Activated gamma-delta T cell (primary cell): ENCODE data around the gene HOXC12.

ENCODE experiments used
- DNase-seq: peaks from one replicate; lab custom pipeline; 2025; lab: John Stamatoyannopoulos, UW

HOXC12 gene

GRCh38 chr12:53940443-53941014, 14.2 kb upstream of the HOXC12 start:
- no peak for DNase-seq

GRCh38 chr12:53941187-53941586, 13.5 kb upstream of the HOXC12 start:
- no peak for DNase-seq

DNA sequence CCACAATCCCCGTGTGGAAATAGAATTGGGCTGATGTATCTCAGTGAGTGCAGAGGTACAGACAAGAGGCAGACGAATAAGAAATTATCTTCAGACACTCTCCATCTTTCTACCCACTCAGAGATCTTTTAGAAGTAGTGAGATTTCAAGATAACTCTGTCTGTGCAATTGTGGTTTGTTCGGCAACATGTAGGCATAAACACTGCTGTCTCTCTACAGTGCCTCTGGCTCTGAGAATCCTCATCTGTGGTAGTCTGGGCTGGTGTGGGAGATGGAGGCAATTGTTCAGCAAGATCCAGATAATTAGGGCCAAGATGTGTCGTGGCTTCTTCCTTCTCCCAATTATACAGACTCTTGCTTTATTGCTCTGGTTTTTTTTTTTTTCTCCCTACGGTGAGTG, 13.0 kb upstream of the HOXC12 start:
- DNase-seq, result no peak

GRCh38 chr12:53942467-53942997, 12.2 kb upstream of the HOXC12 start:
- no peak for DNase-seq

DNA sequence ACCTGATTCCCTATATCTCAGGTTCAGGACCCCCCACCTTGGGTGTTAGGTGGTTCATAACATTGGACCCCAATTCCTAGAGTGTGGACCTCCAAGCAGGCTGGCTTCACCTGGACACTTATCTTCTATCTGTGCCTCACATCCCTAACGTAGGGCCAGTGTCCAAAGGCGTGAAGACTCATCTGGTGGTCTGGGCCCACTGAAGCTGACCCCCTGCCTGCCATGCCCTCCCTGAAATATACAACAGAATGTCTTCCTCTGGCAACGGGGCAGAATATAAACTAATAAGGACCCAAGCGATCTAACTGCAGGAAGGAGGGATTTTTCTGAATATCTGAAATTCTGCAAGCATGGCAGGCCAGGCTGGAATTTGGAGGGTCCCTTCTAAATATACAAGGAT, 10.5 kb upstream of the HOXC12 start:
- DNase-seq, result no peak

GRCh38 chr12:53944907-53945847, 9.5 kb upstream of the HOXC12 start:
- DNase-seq, result no peak

DNA sequence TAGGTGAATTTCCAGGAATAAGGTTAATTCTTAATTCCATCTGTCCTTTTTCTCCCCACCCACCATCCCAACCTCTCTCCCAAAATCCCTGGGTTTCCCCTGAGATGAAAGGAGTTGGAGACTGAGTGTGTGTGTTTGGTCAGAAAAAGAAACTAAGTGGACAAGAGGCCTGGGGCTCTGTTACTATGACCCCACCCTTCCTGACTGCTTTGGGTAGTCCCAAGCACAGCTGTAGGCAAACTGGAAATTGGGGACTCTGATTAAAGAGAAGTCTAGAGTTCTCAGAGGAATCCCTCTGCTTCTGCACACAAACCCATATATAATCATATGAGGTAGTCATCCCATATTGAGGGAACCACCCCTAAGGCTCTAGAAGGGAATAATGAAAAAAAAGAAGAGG, 7.0 kb upstream of the HOXC12 start:
- no peak for DNase-seq

GRCh38 chr12:53948650-53949593, 5.8 kb upstream of the HOXC12 start:
- no peak for DNase-seq

DNA sequence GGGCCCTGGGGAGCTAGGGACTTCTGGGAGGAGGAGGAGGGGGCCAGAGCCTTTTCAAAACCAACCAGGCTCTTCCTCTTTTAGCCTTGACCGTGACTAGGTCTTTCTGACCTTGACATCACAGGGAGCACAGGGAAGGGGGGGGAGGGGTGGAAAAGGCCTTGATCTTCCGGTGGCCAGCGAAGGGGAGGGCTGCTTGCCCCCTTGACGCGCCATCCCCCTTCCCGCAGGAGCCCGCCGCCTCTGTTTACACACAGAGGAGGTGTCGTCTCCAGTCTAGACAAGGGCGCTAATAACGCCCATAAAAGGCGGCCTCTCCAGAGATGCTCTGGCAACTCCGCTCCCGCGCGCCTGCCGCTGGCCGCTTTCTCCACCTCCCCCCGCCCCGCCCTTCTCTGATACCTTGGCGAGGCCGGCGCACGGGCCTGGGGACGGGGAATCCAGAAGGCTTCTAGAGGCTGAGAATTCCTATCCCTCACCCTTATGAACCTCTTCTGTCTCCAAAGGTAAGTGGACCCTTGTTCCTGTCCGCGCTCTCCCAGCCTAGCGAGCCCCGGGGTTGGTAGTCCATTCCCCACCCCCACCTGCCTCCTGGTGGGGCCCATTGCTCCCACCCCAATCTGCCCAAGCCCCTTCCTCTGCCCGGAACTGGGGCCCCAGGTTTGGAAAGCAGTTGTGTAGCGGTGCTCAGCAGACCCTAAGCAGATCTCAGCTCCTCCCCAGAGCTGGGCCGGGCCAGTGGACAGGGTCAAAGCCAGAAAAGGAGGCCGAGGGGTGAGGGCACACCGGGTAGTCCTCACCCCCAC, 4.9 kb upstream of the HOXC12 start:
- no peak for DNase-seq

DNA sequence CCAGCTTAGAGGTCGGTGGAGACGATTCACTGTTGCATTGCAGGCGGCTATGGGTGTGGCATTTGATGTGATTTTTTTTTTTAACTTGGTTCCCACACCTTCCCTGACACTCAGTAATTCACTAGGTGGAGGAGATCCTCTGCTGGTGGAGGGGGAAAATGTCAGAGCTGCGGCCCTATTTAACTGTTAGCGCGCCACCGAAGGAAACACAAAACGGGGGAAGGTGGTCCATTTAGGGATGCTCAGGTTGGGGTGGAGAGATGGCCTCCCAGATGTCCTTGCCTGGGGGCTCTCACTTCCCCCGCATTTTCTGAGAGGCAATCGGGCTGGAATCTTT, 4.3 kb upstream of the HOXC12 start:
- no peak for DNase-seq

GRCh38 chr12:53950789-53951576, 3.7 kb upstream of the HOXC12 start:
- DNase-seq, result no peak

DNA sequence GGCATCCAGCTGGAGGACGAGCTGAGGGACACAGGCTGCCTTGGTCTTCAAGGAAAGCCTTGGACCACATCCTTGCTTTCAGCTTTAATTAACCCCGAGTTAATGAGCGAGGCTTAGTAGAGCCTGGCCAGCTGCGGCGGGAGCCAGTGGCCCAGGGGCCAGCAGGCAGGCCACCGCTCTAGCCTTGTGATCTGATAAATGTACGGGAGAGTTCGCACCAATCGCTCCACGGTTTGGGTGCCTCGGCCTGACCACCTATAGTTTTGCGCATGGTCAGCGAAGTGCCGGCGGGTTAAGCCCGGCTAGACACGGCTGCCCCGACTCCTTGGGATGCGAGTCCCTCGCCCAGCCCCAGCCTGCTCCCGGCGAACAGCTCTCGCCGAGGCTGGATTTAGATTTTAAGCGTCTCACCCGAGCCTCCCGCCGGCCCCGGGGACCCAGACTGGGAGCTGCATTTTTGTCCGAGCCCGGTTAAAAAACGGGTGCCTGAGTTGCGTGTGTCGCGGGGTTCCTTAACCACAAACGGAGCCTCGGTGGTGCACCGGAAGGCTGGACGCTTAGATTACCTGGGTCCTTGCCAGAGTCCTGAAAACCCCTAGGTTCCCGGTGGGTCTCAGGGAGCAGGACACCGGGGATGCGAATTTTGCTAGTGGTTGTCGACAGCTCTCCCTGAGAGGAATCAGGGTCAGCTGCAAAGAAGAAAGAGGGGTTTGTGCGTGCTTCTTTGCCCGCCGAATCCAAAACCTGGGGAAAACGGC, 2.9 kb upstream of the HOXC12 start:
- DNase-seq, result no peak

- no peak for DNase-seq
Measured at GRCh38 chr12:53952335-53952694, 2.4 kb upstream of the HOXC12 start.

DNA sequence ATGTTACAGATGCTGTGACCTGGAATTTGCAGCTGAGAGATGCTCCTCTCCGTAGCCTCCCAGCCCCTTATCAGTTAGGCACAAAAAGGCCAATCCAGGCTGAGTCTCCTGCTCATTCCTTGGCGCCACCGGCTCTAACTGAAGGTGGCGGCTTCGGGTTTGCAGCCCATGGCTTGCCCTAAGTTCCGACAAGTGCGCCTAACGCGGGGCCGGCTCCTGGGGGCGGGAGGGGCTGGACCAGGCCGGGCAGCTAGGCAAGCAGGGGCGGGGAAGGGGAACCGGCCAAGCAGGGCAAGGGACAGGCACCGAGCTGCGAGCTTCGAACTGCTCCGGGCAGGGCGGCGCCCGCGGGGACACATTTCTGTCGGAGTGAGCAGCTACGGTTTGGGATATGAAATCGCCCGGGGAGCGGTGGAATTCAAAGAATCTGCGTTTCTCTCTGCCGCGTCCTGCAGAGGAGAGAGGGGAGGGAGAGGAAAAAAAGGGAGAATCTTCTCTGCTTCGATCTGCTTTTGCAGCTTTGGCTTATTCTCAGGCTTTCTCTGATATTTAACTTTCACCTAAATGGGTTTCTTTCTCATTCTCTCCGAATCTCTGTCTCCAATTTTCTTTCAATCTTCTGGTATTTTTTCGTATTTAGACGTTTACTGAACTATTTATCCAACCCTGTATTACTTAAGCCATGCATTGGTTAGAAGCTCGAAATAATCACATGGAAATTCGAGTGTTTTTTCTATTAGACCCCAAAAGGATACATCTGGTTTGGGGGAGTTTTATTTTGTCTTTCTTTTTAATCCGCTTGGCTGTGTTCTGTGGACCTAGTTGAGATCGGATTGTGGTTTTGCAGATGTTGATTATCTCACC, 1.6 kb upstream of the HOXC12 start:
- DNase-seq, result no peak

DNA sequence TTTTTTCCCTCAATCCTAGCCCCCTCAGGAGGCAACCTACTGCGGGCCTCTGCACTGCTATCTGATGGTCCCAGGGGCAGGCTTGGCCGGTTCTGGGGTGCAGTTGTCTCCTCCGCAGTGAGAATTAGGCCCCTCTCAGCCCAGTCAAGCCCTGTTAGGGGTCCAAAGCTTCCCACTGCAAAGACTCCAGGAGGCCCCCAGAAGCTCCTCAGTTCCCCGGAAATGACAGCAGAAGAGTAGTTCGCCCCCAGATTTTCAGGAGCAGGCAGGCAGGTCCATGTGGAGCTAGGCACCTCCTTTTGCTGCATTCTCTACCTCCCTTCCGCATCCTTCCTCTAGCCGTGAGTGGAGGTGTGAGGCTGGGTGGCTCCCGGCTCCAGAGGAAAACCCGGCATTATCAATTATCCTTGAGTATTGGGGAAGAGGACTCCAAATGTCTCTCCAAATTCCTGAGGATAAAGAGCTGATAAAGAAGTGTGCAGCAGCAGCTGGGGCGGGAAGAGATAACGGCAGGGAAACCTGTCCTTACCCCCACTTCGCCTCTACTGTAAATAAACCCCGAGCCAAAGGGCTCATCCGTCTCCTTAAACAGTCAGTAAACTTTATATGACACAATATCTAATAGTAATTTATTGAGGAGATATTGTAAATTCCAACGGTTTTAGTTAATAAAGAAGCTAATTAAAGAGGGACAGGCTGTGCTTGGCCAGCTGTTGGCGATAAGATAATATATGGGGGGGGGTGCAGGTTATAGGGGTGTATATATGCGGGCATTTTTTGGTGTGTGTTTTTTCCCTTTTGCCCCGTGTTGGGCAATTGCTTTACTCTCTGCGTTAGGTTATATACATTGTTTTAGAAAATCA, 641 bp upstream of the HOXC12 start:
- no peak for DNase-seq

DNA sequence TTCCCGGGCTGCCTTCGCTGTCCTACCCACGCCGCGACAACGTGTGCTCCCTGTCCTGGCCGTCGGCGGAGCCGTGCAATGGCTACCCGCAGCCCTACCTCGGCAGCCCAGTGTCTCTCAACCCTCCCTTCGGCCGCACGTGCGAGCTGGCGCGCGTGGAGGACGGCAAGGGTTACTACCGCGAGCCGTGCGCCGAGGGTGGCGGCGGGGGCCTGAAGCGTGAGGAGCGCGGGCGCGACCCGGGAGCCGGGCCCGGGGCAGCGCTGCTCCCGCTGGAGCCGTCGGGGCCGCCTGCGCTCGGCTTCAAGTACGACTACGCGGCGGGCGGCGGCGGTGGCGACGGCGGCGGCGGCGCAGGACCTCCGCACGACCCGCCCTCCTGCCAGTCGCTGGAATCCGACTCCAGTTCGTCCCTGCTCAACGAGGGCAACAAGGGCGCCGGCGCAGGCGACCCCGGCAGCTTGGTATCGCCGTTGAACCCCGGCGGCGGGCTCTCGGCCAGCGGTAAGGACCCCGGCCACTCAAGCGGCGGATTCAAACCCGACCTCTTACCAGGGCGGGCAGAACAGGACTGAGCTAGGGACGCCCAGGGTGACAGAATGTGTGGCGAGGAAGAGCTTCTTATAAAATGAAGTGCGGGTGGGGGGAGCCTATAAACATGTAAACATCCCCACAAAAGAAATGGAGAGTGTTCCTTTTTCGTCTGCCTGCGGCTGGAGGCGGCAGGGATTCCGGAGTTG, 503 bp downstream of the HOXC12 start:
- DNase-seq, result no peak

GRCh38 chr12:53955776-53956250, 1.1 kb downstream of the HOXC12 start:
- DNase-seq, result no peak
